PC-9 (cell line): Measurements from ENCODE around the gene TMEM234.

Experiments used
- CTCF ChIP-seq: fragments of 200-600 bp; sonication (generic); conservative IDR thresholded peaks from 2 replicates; pipeline ENCODE4 v1.6.1; 2017; ENCODE audit warnings: mixed run types, antibody characterized with exemption, mild to moderate bottlenecking, moderate library complexity
- EZH2 ChIP-seq: fragments of 200-600 bp; sonication (generic); IDR thresholded peaks from 2 replicates; pipeline ENCODE4 v1.8.0; 2017; ENCODE audit warnings: antibody characterized with exemption, low read depth

- TF ChIP-seq CTCF (peak; percentile 81), EZH2 (no peak)
Measured at GRCh38 chr1:32247983-32248889, 26.1 kb upstream of the TMEM234 start.
